HG03039 (cell line): ENCODE measurements around the gene EMILIN2.
"Not testable (repeated sequence)": the region's sequence is repeated elsewhere in the genome, so short reads cannot be mapped to it uniquely, and the experiment has no call there.

Source experiments
- ATAC-seq: cut with Tn5 transposase; IDR thresholded peaks from one replicate; pipeline ENCODE4 v1.9.1; 2021; ENCODE audit warnings: mild to moderate bottlenecking, moderate library complexity; ENCODE audit not compliant: unreplicated experiment

The EMILIN2 gene

DNA sequence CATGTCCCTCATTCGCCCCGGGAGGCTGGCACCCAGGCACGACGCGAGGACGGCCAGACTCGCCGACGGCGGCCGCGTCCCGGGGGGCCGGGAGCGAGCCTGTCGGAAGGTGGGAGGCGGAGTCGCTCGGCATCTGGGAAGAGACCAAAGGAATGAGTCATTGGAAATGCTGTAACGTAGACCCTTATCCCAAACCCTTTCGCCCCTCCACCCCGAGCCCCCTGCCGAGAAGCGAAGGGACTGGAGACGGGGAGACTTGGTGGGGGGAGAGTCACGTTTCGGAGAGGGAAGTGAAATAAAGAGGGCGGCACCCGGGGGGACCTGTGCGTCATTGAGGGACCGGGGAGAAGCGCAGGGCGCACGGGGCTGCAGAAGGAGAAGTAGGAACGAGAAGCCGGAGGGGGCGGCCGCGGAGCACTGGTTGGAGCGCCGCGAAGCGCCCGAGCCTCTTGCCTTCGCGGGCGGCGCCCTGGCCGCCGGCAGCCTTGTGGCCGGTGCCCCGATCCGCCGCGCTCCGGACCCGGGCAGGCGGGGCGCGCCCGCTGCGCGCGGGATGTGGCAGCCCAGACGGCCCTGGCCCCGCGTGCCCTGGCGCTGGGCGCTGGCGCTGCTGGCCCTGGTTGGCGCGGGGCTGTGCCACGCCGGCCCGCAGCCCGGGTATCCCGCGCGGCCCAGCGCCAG lies at the start of gene EMILIN2:
Gene EMILIN2 (plus strand): TSS at position 371 of the 681 bp plus-strand sequence. CDS start 183 bp downstream, at position 554.
- ATAC-seq: peak; percentile 37

DNA sequence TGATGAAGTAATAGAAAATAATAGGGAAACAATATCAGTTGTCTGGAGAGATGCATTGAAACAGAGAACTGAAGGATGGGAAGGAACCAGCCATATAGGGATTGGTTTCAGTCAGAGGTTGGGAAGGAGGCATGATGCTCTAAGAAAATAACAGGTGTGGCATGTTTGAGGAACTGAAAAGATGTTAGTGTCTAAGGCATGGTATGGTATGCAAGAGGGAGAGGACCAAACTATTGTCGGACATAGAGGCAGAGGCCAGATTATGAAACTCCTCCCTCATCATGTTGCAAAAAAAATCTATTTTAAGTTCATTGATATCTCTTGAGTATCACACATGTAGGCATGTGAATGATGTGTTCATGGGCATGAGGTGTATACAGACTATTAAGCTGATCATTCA lies 48.9 kb upstream of the EMILIN2 start:
- no peak for ATAC-seq

DNA sequence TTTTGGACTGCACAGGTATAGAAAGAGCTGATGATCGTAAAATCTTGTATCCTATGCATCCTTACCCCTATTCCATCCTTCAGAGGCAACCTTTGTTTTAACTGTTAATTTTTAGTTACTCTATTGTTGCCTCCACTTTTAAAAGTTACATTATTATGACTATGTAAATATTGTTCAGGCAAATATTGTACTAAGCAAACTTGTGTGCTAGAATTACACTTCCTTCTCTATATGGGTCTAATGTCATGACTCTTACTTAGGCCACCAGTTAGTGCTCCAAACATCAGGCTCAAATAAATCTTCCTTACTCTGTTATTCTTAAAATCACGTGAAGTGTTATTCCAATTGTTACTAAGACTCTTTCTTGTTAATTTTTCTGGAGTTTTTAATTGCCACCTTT lies 47.4 kb upstream of the EMILIN2 start:
- ATAC-seq: no peak

DNA sequence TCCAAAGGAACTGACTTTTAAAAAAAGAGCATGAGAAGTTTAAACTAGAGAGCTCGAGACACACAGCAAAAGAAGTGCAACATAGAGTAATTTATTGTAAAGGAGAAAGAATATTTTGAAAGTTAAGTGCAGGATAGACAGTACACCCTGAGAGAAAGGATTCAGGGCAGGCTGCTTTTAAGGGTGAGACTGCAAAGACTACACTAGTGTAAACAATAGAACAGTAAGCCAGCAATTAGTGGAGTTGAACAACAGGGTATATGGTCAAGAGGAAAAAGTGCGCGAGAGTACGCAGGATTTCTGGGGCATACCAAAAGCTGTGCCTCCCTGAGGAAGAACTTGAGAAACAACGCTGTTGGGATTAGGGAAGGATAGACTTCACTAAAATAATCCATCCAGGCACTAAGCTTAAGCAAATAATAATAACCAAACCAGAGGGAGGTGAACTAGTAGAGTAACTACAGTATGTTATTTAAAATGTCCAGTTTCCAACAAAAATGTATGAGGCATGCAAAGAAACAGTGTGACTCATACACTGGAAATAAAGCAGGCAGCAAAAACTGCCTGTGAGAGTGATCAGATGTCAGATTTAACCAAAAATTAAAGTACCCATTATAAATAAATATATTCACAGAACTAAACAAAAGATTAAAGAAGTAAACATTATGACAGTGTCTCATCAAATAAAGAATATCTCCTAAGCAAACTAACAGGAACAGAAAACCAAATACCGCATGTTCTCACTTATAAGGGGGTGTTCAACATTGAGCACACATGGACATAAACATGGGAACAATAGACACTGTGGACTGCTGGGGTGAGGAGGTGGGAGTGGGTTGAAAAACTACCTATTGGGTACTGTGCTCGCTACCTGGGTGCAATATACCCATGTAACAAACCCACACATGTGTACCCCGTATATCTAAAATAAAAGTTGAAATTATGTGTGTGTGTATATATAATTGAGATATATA lies 40.5 kb upstream of the EMILIN2 start:
- no peak for ATAC-seq

DNA sequence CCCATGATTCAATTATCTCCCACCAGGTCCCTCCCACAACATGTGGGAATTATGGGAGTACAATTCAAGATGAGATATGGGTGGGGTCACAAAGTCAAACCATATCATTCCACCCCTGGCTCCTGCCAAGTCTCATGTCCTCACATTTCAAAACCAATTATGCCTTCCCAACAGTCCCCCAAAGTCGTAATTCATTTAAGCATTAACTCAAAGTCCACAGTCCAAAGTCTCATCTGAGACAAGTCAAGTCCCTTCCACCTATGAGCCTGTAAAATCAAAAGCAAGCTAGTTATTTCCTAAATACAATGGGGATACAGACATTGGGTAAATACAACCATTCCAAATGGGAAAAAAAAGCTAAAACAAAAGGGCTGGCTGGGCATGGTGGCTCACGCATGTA lies 38.2 kb upstream of the EMILIN2 start:
- not testable (repeated sequence) for ATAC-seq

DNA sequence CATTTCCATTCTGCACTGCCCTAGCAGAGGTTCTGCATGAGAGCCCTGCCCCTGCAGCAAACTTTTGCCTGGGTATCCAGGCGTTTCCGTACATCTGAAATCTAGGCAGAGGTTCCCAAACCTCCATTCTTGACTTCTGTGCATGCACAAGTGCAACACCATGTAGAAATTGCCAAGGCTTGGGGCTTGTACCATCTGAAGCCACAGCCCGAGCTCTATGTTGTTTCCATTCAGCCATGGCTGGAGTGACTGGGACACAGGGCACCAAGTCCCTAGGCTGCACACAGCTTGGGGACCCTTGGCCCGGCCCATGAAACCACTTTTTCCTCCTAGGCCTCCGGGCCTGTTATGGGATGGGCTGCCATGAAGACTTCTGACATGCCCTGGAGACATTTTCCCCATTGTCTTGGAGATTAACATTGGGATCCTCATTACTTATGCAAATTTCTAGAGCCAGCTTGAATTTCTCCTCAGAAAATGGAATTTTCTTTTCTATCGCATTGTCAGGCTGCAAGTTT lies 37.1 kb upstream of the EMILIN2 start:
- ATAC-seq: not testable (repeated sequence)

DNA sequence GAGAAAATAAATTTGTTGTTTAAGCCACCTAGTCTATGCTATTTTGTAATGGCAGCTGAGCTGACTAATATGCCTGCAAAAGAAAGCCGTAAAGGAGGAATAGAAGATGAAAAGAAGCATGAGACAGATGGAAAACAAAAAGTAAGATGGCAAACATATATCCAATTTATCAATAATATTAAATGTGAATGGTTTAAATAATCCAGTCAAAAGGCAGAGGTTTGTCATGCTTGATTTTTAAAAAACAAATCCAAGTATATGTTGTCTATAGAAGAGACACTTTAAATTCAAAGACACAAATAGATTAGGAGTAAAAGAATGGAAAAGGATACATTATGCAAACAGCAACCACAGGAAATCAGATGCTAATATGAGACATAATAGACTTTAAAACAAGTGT lies 35.4 kb upstream of the EMILIN2 start:
- ATAC-seq: no peak

DNA sequence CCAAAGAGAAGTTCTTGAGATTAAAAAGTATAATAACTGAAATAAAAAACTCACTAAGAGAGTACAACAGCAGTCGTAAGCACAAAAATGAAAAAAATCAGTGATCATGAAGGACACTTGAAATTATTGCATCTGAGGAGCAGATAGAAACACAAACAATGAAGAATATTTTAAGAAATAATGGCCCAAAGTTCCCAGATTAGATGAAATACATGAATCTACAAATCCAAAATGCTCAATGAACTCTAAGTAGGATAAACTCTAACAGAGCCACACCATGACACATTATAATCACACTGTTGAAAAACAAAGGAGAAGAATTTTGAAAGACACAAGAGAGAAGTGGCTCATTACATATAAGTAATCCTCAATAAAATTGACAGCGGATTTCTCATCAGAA lies 31.9 kb upstream of the EMILIN2 start:
- no peak for ATAC-seq

DNA sequence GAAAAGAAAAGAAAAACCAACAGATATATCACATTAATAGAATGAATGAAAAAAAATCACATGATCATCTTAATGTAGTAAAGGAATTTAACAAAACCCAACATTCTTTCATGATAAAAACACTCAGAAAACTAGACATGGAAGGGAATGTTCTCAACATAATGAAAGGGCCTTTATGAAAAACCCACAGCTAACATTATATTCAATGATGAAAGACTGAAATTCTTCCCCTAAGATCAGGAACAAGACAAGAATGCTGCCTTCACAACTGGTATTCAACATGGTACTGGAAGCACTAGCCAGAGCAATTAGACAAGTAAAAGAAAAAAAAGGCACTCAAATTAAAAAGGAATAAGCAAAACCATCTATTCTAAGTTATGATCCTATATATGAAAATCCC lies 28.5 kb upstream of the EMILIN2 start:
- ATAC-seq: no peak

DNA sequence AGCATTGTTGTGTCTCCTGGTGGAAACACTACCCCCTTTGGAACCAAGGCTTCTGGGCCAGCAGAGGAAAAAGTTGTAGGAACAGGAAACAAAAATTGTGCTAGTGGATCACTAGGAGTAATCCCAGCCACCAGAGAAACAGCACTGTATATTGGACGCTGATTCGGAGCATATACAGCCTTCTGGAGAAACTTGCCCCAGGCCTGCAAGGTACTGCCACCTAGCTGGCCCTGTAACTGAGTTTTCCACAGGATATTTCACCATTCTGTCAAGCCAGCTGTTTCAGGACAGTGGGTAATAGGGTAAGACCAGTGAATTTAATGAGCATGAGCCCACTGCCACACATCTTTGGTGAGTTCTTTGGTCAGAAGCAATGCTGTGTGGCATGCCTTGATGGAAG lies 25.1 kb upstream of the EMILIN2 start:
- no peak for ATAC-seq

DNA sequence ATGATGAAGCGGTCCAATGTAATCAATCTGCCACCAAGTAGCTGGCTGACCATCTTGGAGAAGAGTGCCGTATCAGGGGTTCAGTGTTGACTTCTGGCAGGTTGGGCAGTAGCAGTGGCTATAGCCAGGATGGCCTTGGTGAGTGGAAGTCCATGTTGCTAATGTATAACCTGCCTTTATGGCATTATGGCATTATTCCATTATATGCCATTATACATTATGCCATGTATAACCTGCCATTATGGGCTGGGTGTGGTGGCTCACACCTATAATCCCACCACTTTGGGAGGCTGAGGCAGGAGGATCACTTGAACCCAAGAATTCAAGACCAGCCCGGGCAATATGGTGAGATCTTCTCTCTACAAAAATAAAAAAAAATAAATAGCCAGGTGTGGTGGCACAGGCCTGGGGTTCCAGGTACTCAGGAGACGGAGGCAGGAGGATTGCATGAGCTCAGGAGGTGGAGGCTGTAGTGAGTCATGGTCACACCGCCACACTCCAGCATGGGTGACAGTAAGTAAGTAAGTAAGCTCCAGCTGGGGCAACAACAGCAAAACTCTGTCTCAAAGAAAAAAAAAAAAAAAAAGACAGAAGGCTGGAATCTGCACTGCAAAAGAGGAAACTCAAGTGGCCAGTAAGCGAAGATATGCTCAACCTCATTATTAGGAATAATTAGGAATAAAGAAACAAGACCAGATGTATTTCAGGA lies 24.4 kb upstream of the EMILIN2 start:
- ATAC-seq: no peak

DNA sequence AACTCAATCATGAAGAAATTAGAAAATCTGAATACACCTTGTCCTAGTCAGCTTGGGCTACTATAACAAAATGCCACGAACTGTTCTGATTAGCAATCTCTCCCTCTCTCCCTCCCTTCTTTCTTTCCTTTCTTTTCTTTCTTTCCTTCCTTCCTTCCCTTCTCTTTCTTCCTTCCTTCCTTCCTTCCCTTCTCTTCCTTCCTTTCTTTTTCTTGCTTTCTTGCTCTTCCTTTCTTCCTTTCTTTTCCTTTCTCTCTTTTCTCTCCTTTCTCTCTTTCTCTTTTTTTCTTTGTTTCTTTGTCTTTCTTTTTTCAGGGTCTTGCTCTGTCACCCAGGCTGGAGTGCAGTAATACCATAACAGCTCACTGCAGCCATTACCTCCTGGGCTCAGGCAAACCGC lies 23.6 kb upstream of the EMILIN2 start:
- no peak for ATAC-seq

DNA sequence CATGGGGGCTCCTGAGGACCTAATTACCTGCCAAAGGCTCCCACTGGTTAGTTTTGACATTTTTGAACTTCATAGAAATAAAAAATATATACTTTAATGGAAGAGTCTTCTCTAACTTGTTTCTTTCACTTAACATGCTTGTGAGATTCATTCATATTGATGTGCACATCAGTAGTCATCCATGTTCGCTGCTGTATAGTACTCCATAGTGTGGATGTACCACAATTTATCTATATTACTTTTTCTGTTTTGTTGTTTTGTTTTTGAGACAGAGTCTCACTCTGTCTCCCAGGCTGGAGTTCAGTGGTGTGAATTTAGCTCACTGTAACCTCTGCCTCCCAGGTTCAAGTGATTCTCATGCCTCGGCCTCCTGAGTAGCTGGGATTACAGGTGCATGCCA lies 22.8 kb upstream of the EMILIN2 start:
- ATAC-seq: no peak

DNA sequence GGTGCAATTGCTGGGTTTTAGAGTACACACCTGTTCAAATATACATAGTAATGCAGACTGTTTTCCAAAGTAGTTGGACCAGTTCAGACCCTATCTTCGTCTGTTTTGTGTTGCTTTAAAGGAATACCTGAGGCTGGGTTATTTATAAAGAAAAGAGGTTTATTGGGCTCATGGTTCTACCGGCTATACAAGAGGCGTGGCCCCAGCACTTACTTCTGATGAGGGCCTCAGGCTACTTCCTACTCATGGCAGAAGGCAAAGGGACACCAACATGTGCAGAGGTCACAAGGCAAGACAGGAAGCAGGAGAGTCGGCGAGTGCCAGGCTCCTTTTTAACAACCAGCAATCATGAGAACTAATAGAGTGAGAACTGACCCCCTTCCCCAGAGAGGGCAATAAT lies 21.9 kb upstream of the EMILIN2 start:
- no peak for ATAC-seq

DNA sequence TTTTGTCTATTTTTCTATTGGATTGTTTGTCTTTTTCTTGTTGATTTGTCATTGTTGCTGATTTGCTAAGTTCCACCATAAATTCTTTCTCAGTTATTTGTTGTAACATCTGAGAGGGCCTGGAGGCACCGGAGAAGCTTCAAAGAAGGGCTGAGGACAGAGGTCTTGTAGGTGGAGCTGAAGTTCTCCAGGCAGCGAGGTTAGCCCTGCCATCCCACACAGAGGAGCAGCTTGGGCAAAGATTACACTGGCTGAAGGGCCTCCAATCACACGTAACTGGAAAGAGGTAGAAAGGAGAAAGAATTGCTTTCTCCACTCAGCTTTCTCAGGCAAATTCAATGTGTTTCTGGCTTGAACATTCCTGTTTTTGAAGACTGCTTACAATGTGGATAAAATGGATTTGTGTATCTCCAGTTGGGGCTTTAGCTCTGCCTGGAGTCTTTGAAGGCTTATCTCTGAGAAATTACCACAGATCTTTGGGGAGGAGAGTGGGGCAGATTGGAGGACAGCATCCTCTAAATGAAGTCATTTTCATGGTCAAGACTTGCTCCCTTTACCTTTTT lies 21.1 kb upstream of the EMILIN2 start:
- ATAC-seq: no peak

DNA sequence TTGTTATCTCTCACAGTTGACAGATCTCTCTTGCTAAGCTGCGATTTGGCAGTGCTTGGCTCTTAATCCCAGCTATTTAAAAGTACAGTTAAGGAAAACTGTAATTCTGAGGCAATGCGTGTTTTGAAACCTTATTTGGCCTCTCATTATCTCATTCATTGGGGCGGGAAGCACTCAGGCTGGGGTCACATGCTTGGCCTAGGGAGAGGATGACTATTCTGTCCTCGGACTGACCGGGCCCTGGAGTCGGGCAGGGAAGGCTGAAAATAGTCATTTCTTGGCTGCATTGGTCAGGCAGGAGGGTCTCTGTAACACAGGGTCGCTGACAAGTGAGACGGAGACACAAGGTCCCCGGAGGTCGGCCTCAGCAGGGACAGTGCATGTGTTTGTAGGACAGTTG lies 20.2 kb upstream of the EMILIN2 start:
- ATAC-seq: no peak

DNA sequence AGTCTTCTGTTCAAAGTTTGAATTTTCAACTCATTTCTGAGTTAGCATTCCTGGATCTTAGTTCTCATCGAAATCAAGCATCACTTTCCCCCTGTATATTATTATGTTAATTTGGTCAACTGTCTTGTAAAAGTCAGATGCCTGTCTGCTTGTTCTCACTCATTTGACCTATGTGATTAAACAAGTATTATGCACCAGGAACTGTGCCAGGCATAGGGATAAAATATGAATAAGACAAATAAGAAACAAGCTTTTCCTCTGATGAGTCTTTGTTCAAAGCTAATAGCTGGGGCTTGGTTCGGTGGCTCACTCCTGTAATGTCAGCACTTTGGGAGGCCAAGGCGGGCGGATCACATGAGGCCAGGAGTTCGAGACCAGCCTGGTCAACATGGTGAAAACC lies 19.7 kb upstream of the EMILIN2 start:
- no peak for ATAC-seq

DNA sequence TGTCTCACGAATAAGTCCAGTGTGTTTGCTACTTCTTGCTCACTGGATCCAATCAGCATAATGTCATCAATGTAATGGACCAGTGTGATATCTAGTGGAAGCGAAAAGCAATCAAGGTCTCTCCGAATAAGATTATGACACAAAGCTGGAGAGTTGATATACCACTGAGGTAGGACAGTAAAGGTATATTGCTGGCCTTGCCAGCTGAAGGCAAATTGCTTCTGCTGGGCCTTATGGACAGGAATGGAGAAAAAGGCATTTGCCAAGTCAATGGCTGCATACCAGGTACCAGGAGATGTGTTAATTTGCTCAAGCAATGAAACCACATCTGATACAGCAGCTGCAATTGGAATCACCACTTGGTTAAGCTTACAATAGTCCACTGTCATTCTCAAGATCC lies 10.7 kb upstream of the EMILIN2 start:
- not testable (repeated sequence) for ATAC-seq

DNA sequence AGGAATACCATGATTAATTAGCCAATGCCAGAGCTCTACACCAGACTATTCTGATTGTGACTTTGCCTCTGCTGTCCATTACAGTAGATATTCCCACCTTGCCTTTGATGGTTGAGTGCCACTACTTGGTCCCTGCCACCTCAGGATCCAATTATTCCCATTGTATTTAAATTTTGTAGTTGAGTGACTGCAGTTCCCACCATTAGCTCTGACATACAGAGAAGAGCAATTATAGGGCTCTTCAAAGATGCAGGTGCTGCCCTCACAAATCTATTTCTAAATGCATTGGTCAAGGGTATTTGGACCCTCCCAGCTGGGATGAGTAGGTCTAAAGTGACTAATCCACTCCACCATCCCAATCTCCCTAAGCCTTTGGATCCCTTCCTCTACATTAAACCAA lies 9.5 kb upstream of the EMILIN2 start:
- ATAC-seq: not testable (repeated sequence)

DNA sequence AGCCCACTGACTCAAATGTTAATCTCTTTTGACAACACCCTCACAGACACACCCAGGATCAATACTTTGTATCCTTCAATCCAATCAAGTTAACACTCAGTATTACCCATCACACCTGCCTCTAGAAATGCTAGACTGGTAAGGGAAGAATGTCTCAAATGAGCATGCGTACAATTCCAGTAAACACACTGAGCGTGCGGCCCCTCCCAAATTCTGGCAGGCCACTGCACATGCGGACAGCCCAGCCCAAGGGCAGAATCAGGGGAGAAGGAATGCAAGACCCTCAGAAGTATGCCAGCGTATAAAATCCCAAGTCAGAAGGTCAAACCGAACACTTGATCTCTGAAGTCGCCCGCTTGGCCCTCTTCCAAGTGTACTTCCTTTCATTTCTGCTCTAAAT lies 7.6 kb upstream of the EMILIN2 start:
- ATAC-seq: no peak

DNA sequence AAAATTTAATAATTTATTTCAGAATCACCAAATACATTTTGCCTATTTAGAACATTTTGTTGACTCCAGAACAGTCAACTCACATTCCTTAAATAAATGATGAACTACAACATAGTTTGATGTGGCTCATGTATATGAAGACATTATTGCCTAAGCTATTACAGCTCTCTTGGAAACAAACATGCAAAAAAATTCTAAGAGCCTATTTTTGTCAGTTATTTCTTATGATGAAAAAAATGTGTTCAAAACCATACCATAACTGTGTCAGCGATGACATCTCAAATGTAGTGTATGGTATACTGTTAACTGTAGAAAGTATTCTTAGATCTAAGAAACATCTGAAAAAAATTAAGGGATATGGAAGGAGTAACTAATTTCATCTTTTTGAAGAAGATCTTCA lies 6.3 kb upstream of the EMILIN2 start:
- ATAC-seq: no peak
